Osteoblast (primary cell): ENCODE results near the gene CUL5. TPM values are rescaled to one million over a fixed set of nuclear protein-coding genes. Genes with fewer than 3 reads are reported as not detected.

Source experiments
- DNase-seq: peaks from one replicate; pipeline ENCODE4 v3.0.0; 2011; ENCODE audit warnings: low spot score, mixed read lengths; ENCODE audit not compliant: insufficient read length; ENCODE audit errors: missing footprints
- H2AFZ ChIP-seq: 2 replicates; pipeline ENCODE4 v1.6.0; 2011; ENCODE audit warnings: mild to moderate bottlenecking, low read length
- H3K27ac ChIP-seq: 2 replicates; pipeline ENCODE4 v1.5.1; 2011; ENCODE audit warnings: mild to moderate bottlenecking, low read depth, low read length, moderate library complexity
- H3K27me3 ChIP-seq: 2 replicates; pipeline ENCODE4 v1.6.0; 2012; ENCODE audit warnings: mild to moderate bottlenecking, control low read depth, inconsistent platforms, low read length, moderate library complexity; ENCODE audit not compliant: insufficient read depth
- H3K36me3 ChIP-seq: 2 replicates; pipeline ENCODE4 v1.5.1; 2011; ENCODE audit warnings: mild to moderate bottlenecking, low read length, control low read depth, moderate library complexity; ENCODE audit not compliant: insufficient read depth
- H3K4me1 ChIP-seq: 2 replicates; pipeline ENCODE4 v1.5.1; 2011; ENCODE audit warnings: mild to moderate bottlenecking, low read length, control low read depth, moderate library complexity; ENCODE audit not compliant: insufficient read depth
- H3K4me2 ChIP-seq: 2 replicates; pipeline ENCODE4 v1.6.0; 2011; ENCODE audit warnings: mild to moderate bottlenecking, low read length; ENCODE audit not compliant: insufficient read depth
- H3K4me3 ChIP-seq: fragments of 200-600 bp; sonication (generic); 3 replicates; pipeline ENCODE4 v1.5.1; 2012; ENCODE audit warnings: mild to moderate bottlenecking, low read length, inconsistent platforms; ENCODE audit not compliant: insufficient read depth
- H3K79me2 ChIP-seq: 2 replicates; pipeline ENCODE4 v1.6.0; 2012; ENCODE audit warnings: mild to moderate bottlenecking, low read length, control low read depth, inconsistent platforms; ENCODE audit not compliant: insufficient read depth
- H3K9me3 ChIP-seq: 2 replicates; pipeline ENCODE4 v1.5.1; 2011; ENCODE audit warnings: low read depth, low read length, control low read depth
- H4K20me1 ChIP-seq: 2 replicates; pipeline ENCODE4 v1.6.0; 2012; ENCODE audit warnings: mild to moderate bottlenecking, low read length, control low read depth; ENCODE audit not compliant: insufficient read depth
- CTCF ChIP-seq: IDR thresholded peaks from 2 replicates; pipeline ENCODE4 v1.5.1; 2011; ENCODE audit warnings: mild to moderate bottlenecking, low read depth, low read length, moderate library complexity; ENCODE audit errors: extremely low read depth
- total RNA-seq: library from RNA; depleted of rRNA; stranded (reverse); fragments of >200 nt; gene quantifications from 2 replicates; pipeline ENCODE4 v1.2.3, GENCODE V29; 2012

Gene CUL5
- total RNA-seq, 1 donor: 45.2 TPM

- H3K27me3 ChIP-seq: no peaks in the 10 kb centered on the region
- H3K27ac ChIP-seq: peak within 1 kb of the TSS; percentile 79
- peak; percentile 97 for DNase-seq
- H3K36me3 ChIP-seq: no peaks in the 10 kb centered on the region
- no peaks in the 10 kb centered on the region for H4K20me1 ChIP-seq
- H3K9me3 ChIP-seq: no peaks in the 10 kb centered on the region
- H2AFZ ChIP-seq: peak within 1 kb of the TSS; percentile 82
- H3K4me2 ChIP-seq: peak within 1 kb of the TSS; percentile 92
- TF ChIP-seq CTCF: no peak
- H3K4me3 ChIP-seq: peak within 1 kb of the TSS; percentile 82
- peaks cover 15% of the 10 kb centered on the region for H3K4me1 ChIP-seq
- H3K79me2 ChIP-seq: peaks cover 49% of the 10 kb centered on the region
These were observed 112.8 kb downstream of the CUL5 start, which contains the start of gene ACAT1 for GRCh38 chr11:108121274-108122155. Gene ACAT1, plus strand, starts transcription at chr11:108121567. Its CDS starts 40 bp downstream, at chr11:108121607.

- H3K4me2 ChIP-seq: peak overlapping the region; percentile 92
- no peaks in the 10 kb centered on the region for H4K20me1 ChIP-seq
- no peak for DNase-seq
- H3K27ac ChIP-seq: peak overlapping the region; percentile 79
- no peaks in the 10 kb centered on the region for H3K27me3 ChIP-seq
- peaks cover 54% of the 10 kb centered on the region for H3K79me2 ChIP-seq
- TF ChIP-seq CTCF: no peak
- H3K36me3 ChIP-seq: no peaks in the 10 kb centered on the region
- H3K9me3 ChIP-seq: no peaks in the 10 kb centered on the region
- peak overlapping the region; percentile 78 for H2AFZ ChIP-seq
- peaks cover 15% of the 10 kb centered on the region for H3K4me1 ChIP-seq
- H3K4me3 ChIP-seq: peak overlapping the region; percentile 82
These were observed 113.5 kb downstream of the CUL5 start for GRCh38 chr11:108122166-108122628.

DNA sequence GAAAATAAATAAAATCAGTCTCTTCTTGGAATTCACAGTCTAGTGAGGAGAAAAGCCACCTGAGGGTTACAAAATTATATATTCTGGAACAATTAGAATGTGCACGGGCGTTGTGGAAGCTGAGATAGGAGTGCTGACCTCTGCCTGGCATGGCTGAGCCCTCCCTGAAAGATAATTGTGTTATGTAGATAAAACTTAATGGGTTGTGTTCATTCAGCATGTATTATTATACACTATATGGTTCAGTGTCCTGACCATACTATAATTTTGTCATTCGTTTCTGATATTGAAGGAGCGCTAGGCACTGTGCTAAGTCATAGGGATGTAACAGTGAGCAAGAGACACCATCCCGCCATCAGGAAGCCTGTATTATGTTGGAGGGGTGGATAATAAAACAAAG is 116.4 kb downstream of the CUL5 start:
- Histone ChIP-seq H3K27me3 (no peaks in the 10 kb centered on the region), H3K9me3 (no peaks in the 10 kb centered on the region), H3K27ac (no peak overlapping the region), H2AFZ (no peak overlapping the region), H3K36me3 (no peaks in the 10 kb centered on the region), H4K20me1 (no peaks in the 10 kb centered on the region), H3K4me2 (no peak overlapping the region), H3K4me3 (no peak overlapping the region), H3K4me1 (peaks cover 15% of the 10 kb centered on the region), H3K79me2 (peaks cover 77% of the 10 kb centered on the region)
- no peak for DNase-seq
- no peak for TF ChIP-seq CTCF

GRCh38 chr11:108128772-108129171 is 120.1 kb downstream of the CUL5 start:
- Histone ChIP-seq H3K79me2 (peaks cover 61% of the 10 kb centered on the region), H3K27me3 (no peaks in the 10 kb centered on the region), H3K9me3 (no peaks in the 10 kb centered on the region), H4K20me1 (peaks cover 5% of the 10 kb centered on the region), H3K4me1 (peaks cover 8% of the 10 kb centered on the region), H3K4me2 (no peak overlapping the region), H2AFZ (no peak overlapping the region), H3K4me3 (no peak overlapping the region), H3K36me3 (peaks cover 4% of the 10 kb centered on the region), H3K27ac (no peak overlapping the region)
- TF ChIP-seq CTCF: no peak
- DNase-seq: no peak
